ENCODE data around the gene CLIP2. TPM values are rescaled to one million over a fixed set of nuclear protein-coding genes. Genes with fewer than 3 reads are reported as not detected.

The CLIP2 gene
- total and polyA plus RNA-seq, 2 of the 8 experiments (the other 6 are each of a cell fraction or from before 2014, with no cell fraction given): 8.3 to 41.5 TPM

DNA sequence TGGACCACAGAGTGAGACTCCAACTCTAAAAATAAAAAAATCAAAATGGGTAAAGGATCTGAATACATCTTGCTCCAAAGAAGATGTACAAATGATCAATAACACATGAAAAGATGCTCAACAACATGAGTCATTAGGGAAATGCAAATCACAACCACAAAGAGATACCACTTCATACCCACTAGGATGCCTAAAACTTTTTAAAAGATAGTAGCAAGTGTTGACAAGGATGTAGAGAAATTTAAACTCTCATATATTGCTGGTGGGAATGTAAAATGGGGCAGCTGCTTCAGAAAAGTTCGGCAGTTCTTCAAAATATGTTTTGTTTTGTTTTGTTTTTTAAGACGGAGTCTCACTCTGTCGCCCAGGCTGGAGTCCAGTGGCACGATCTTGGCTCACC, 118.8 kb downstream of the CLIP2 start:
- CTCF ChIA-PET (ENCODE audit: partially characterized antibody): interaction anchor here (0.7 to 4.8 kb wide), 5 partner anchors 10 to 436 kb away, joined by 3 to 44 read pairs (median 4); no protein-coding TSS in a partner anchor
- WGBS, 2 experiments (ENCODE audit: extremely low coverage in 1 of 2, insufficient coverage in 1 of 2, insufficient read length in 1 of 2, insufficient replicate concordance in 2 of 2, low coverage in 1 of 2, low lambda C conversion rate in 2 of 2, missing lambda C conversion rate in 1 of 2): 81% methylated on average over 4 of the region's 4 CpGs; no CpG with 5 or more reads in 1 of the 2 experiments
- TF ChIP-seq POLR2A (IDR thresholded peaks at IDR 0.05; ENCODE audit: control extremely low read depth in 1 of 2, low read depth in 2 of 2, low read length in 2 of 2): no peak
- no peak for TF ChIP-seq GTF2F1 (IDR thresholded peaks at IDR 0.05; ENCODE audit: borderline replicate concordance, low read depth, low read length)
- TF ChIP-seq YY1 (IDR thresholded peaks at IDR 0.05; ENCODE audit: low read depth, low read length): no peak
- no peak for TF ChIP-seq TEAD4 (IDR thresholded peaks at IDR 0.05; ENCODE audit: low read depth, low read length)
- no peak for TF ChIP-seq EP300 (IDR thresholded peaks at IDR 0.05; ENCODE audit: borderline replicate concordance in 1 of 2, low read depth in 2 of 2, low read length in 2 of 2)
- TF ChIP-seq, protein P1, sequence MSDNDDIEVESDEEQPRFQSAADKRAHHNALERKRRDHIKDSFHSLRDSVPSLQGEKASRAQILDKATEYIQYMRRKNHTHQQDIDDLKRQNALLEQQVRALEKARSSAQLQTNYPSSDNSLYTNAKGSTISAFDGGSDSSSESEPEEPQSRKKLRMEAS (IDR thresholded peaks at IDR 0.05): no peak
- TF ChIP-seq KDM4A (IDR thresholded peaks at IDR 0.05; ENCODE audit: low read depth, low read length, severe bottlenecking): no peak
- TF ChIP-seq, protein P2, sequence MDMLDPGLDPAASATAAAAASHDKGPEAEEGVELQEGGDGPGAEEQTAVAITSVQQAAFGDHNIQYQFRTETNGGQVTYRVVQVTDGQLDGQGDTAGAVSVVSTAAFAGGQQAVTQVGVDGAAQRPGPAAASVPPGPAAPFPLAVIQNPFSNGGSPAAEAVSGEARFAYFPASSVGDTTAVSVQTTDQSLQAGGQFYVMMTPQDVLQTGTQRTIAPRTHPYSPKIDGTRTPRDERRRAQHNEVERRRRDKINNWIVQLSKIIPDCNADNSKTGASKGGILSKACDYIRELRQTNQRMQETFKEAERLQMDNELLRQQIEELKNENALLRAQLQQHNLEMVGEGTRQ (IDR thresholded peaks at IDR 0.05; ENCODE audit: low read length): no peak

More for the DNA sequence above, 118.8 kb downstream of the CLIP2 start:
- POLR2A ChIA-PET (ENCODE audit: partially characterized antibody): no interaction called here
- Histone ChIP-seq H3K4me3 (ENCODE audit: extremely low read depth in 1 of 4, insufficient read depth in 2 of 4, low read depth in 3 of 4, low read length in 4 of 4) (no peak overlapping the region), H3K18ac (ENCODE audit: extremely low read depth, low read length) (no peak overlapping the region), H4K8ac (ENCODE audit: extremely low read depth, insufficient read depth, low read length) (no peak overlapping the region), H3K4me1 (replicated peaks in 1 of 4; ENCODE audit: control insufficient read depth in 3 of 4, insufficient read depth in 4 of 4, low read length in 3 of 4) (peaks cover 0 to 5% (median under 1%) of the 10 kb centered on the region in 4 experiments; a peak in 3 of 7 replicates), H3K36me3 (ENCODE audit: control insufficient read depth in 2 of 4, insufficient read depth in 4 of 4, low read length in 3 of 4) (peaks cover 0 to 12% (median 4%) of the 10 kb centered on the region in 4 experiments; a peak in 3 of 8 replicates), H3K4ac (replicated peaks; ENCODE audit: insufficient read length, low read depth, low read length) (no peak overlapping the region), H3K23ac (ENCODE audit: insufficient read length) (no peak overlapping the region), H4K5ac (ENCODE audit: insufficient read length, low read depth, low read length) (no peak overlapping the region), H3K9ac (replicated peaks in 1 of 4; ENCODE audit: extremely low read depth in 1 of 4, low read depth in 3 of 4, low read length in 3 of 4) (no peak overlapping the region), H4K91ac (replicated peaks; ENCODE audit: insufficient read length, low read length) (no peak overlapping the region), H3K4me2 (ENCODE audit: insufficient read depth in 1 of 2, low read depth in 2 of 2, low read length in 2 of 2) (no peak overlapping the region), H3K9me3 (ENCODE audit: insufficient read depth in 2 of 2, low read depth in 1 of 2, low read length in 1 of 2) (no peaks in the 10 kb centered on the region), H3K56ac (replicated peaks; ENCODE audit: insufficient read length, low read depth, low read length) (no peak overlapping the region), H2BK20ac (ENCODE audit: low read length) (no peak overlapping the region), H3K79me2 (ENCODE audit: control insufficient read depth in 1 of 2, insufficient read depth in 2 of 2, low read length in 2 of 2) (no peaks in the 10 kb centered on the region), H3K79me1 (ENCODE audit: low read depth, low read length) (no peaks in the 10 kb centered on the region), H2AK5ac (ENCODE audit: low read depth, low read length) (no peak overlapping the region), H2AFZ (ENCODE audit: low read length) (no peak overlapping the region), H3K23me2 (ENCODE audit: low read depth, low read length) (no peaks in the 10 kb centered on the region), H3K27ac (ENCODE audit: low read depth, low read length) (no peak overlapping the region), H3K14ac (ENCODE audit: insufficient read length) (no peak overlapping the region), H3K27me3 (replicated peaks in 1 of 4; ENCODE audit: control insufficient read depth in 3 of 4, extremely low read depth in 1 of 4, insufficient read depth in 3 of 4, low read length in 3 of 4) (no peaks in the 10 kb centered on the region), H2BK15ac (ENCODE audit: low read length) (no peak overlapping the region), H2BK120ac (replicated peaks; ENCODE audit: low read depth, low read length) (no peak overlapping the region), H2BK12ac (ENCODE audit: low read depth, low read length) (no peak overlapping the region), H2BK5ac (ENCODE audit: low read depth, low read length) (no peak overlapping the region), H4K20me1 (replicated peaks in 1 of 2; ENCODE audit: control insufficient read depth in 1 of 2, insufficient read depth in 2 of 2, low read length in 2 of 2) (no peaks in the 10 kb centered on the region)
- no peak for DNase-seq (ENCODE audit: low read depth in 1 of 2, low spot score in 2 of 2)
- FAIRE-seq: no peak
